ENCODE data around the gene RPL34.

- no peak for TF ChIP-seq CTCF (IDR thresholded peaks at IDR 0.05; ENCODE audit: low read length)
- TF ChIP-seq EZH2 (IDR thresholded peaks at IDR 0.05; ENCODE audit: borderline replicate concordance, low read length) = no peak
Observed at GRCh38 chr4:108581083-108581482, 39.3 kb upstream of the RPL34 start.

Data from OCI-LY1 (cell line).